Endothelial cell of umbilical vein (primary cell): ENCODE data around the gene HIRA. TPM values are rescaled to one million over a fixed set of nuclear protein-coding genes. Genes with fewer than 3 reads are reported as not detected.

Experiments used
- BruUV-seq: library from RNA; stranded (reverse); fragments of 400-500 nt; replicated peaks from 2 replicates; lab custom pipeline; 2021; lab: Mats Ljungman, UMichigan
- CTCF ChIA-PET: fragments of 300-600, 350-600 bp; sonication (Branson Sonifier 250); formaldehyde crosslinking; loops from one replicate; lab custom pipeline; 2021; ENCODE audit warnings: antibody characterized with exemption, inconsistent platforms; lab: Charles Lee
- POLR2A ChIA-PET: fragments of 300-600, 350-600 bp; sonication (Branson Sonifier 250); formaldehyde crosslinking; loops from one replicate; lab custom pipeline; 2021; ENCODE audit warnings: antibody characterized with exemption, inconsistent platforms; lab: Charles Lee
- DNase-seq: peaks from one replicate; pipeline ENCODE4 v3.0.0-alpha.2; 2011; ENCODE audit warnings: low read depth, low spot score
- FAIRE-seq: peaks from 2 replicates; lab custom pipeline; 2011; peaks lifted over from hg19 to GRCh38; lab: Jason Lieb, UNC
- H2AFZ ChIP-seq: 2 replicates; pipeline ENCODE4 v1.6.0; 2012; ENCODE audit warnings: low read depth, low read length, control low read depth, inconsistent platforms
- H3K27ac ChIP-seq: 2 replicates; pipeline ENCODE4 v1.5.1; 2011; ENCODE audit warnings: low read depth, mild to moderate bottlenecking, control low read depth, low read length, moderate library complexity; ENCODE audit not compliant: insufficient read depth
- H3K27me3 ChIP-seq, 2 experiments: 2 replicates each; pipeline versions ENCODE4 v1.6.0 to v1.6.1; 2011; ENCODE audit warnings: low read length in 2 of 2, mixed read lengths in 1 of 2; ENCODE audit not compliant: control insufficient read depth in 2 of 2, insufficient read depth in 2 of 2
- H3K36me3 ChIP-seq, 2 experiments: 2 replicates in 1 of 2; 3 replicates in 1 of 2; pipeline ENCODE4 v1.5.1; 2011; ENCODE audit warnings: low read length in 2 of 2, mild to moderate bottlenecking in 1 of 2, moderate library complexity in 1 of 2; ENCODE audit not compliant: control insufficient read depth in 2 of 2, insufficient read depth in 2 of 2; ENCODE audit errors: extremely low read depth in 1 of 2
- H3K4me1 ChIP-seq: 3 replicates; pipeline ENCODE4 v1.5.1; 2011; ENCODE audit warnings: mild to moderate bottlenecking, low read length; ENCODE audit not compliant: control insufficient read depth, insufficient read depth; ENCODE audit errors: extremely low read depth
- H3K4me2 ChIP-seq: 2 replicates; pipeline ENCODE4 v1.6.1; 2011; ENCODE audit warnings: low read length, control low read depth, mixed read lengths; ENCODE audit not compliant: insufficient read depth
- H3K4me3 ChIP-seq, 3 experiments: fragments of 200-600 bp in 1 of 3; sonication (generic), shearing (Covaris generic) in 1 of 3; replicated peaks in 1 of 3; 2 replicates each; pipeline ENCODE4 v1.5.1; 2011 to 2016; ENCODE audit warnings: control low read depth in 3 of 3, low read length in 3 of 3, mild to moderate bottlenecking in 2 of 3, inconsistent platforms in 1 of 3, low read depth in 1 of 3, moderate library complexity in 1 of 3; ENCODE audit not compliant: insufficient read depth in 1 of 3
- H3K79me2 ChIP-seq: 2 replicates; pipeline ENCODE4 v1.6.0; 2012; ENCODE audit warnings: low read length, inconsistent platforms; ENCODE audit not compliant: control insufficient read depth, insufficient read depth
- H3K9ac ChIP-seq: replicated peaks from 2 replicates; pipeline ENCODE3; 2011; ENCODE audit warnings: low read length, control low read depth; ENCODE audit not compliant: insufficient read depth; ENCODE audit errors: extremely low read depth
- H3K9me1 ChIP-seq: replicated peaks from 3 replicates; pipeline ENCODE4 v1.6.0; 2011; ENCODE audit warnings: mild to moderate bottlenecking, low read length; ENCODE audit not compliant: control insufficient read depth, insufficient read depth; ENCODE audit errors: extremely low read depth
- H3K9me3 ChIP-seq: replicated peaks from 2 replicates; pipeline ENCODE4 v1.5.1; 2012; ENCODE audit warnings: low read length, inconsistent platforms; ENCODE audit not compliant: control insufficient read depth, insufficient read depth
- H4K20me1 ChIP-seq: replicated peaks from 2 replicates; pipeline ENCODE3; 2011; ENCODE audit warnings: mild to moderate bottlenecking, low read length; ENCODE audit not compliant: control insufficient read depth, insufficient read depth; ENCODE audit errors: extremely low read depth
- EZH2 ChIP-seq: IDR thresholded peaks from 2 replicates; pipeline ENCODE4 v1.6.1; 2012; ENCODE audit warnings: borderline replicate concordance, low read depth, mild to moderate bottlenecking, moderate library complexity, low read length, inconsistent platforms; ENCODE audit not compliant: severe bottlenecking
- FOS ChIP-seq: IDR thresholded peaks from 2 replicates; pipeline ENCODE4 v1.6.1; 2011; ENCODE audit warnings: mild to moderate bottlenecking, low read length, moderate library complexity, borderline replicate concordance; ENCODE audit not compliant: insufficient read depth
- GATA2 ChIP-seq: IDR thresholded peaks from 2 replicates; pipeline ENCODE4 v1.7.0; 2011; ENCODE audit warnings: low read depth, mild to moderate bottlenecking, moderate library complexity, mixed read lengths, low read length; ENCODE audit not compliant: insufficient read length, insufficient read depth
- JUN ChIP-seq: IDR thresholded peaks from 2 replicates; pipeline ENCODE4 v1.6.1; 2011; ENCODE audit warnings: borderline replicate concordance, low read depth; ENCODE audit not compliant: insufficient read length, insufficient read depth
- MYC ChIP-seq: IDR thresholded peaks from one replicate; pipeline ENCODE4 v1.6.1; 2011; ENCODE audit warnings: mild to moderate bottlenecking, low read depth, low read length
- POLR2A ChIP-seq: IDR thresholded peaks from 2 replicates; pipeline ENCODE4 v1.6.1; 2012; ENCODE audit warnings: low read depth, mild to moderate bottlenecking, control low read depth, low read length
- POLR2AphosphoS5 ChIP-seq: IDR thresholded peaks from 2 replicates; pipeline ENCODE4 v1.6.1; 2012; ENCODE audit warnings: low read depth, mild to moderate bottlenecking, control low read depth, low read length, moderate library complexity; ENCODE audit not compliant: insufficient read depth
- dilution Hi-C: fragments of 300-500 bp; cut with MboI; formaldehyde crosslinking; loops from one replicate; pipeline ENCODE4 v1.15.0; 2019; ENCODE audit warnings: low sequenced_read_pairs; ENCODE audit not compliant: extremely low pct_ligation_motif_present
- intact Hi-C: fragments of 100-400 bp; cut with micrococcal nuclease; formaldehyde crosslinking; loops from one replicate; pipeline ENCODE4 v1.10.0; 2022
- polyA plus RNA-seq, 4 experiments: library from polyadenylated mRNA; depleted of rRNA in 3 of 4; stranded (reverse) in 3 of 4; unstranded in 1 of 4; fragments of >200 nt; gene quantifications; 2 replicates each; pipeline versions ENCODE4 v1.2.1 to v1.2.3, GENCODE V29; 2011 to 2012; ENCODE audit warnings: missing spikeins in 1 of 4
- total RNA-seq: library from RNA; stranded (reverse); gene quantifications from 2 replicates; pipeline ENCODE4 v1.2.3, GENCODE V29; 2021
- TF ChIP-seq, protein P1 (sequence below), 2 donors: IDR thresholded peaks; 1 replicate in 1 of 2; 2 replicates in 1 of 2; pipeline ENCODE4 v1.5.1; 2011; ENCODE audit warnings: low read length in 2 of 2, mild to moderate bottlenecking in 2 of 2, moderate library complexity in 2 of 2, control low read depth in 1 of 2, inconsistent platforms in 1 of 2, low read depth in 1 of 2; ENCODE audit not compliant: insufficient read depth in 1 of 2; ENCODE audit errors: extremely low read depth in 1 of 2
- TF ChIP-seq, protein P2 (sequence below): IDR thresholded peaks from 2 replicates; pipeline ENCODE4 v1.6.1; 2011; ENCODE audit not compliant: insufficient read depth, insufficient read length

HIRA gene
- total and polyA plus RNA-seq, 2 donors (not counting 3 experiments of a cell fraction or from before 2014, with no cell fraction given), result 17.3 to 27.7 TPM

DNA sequence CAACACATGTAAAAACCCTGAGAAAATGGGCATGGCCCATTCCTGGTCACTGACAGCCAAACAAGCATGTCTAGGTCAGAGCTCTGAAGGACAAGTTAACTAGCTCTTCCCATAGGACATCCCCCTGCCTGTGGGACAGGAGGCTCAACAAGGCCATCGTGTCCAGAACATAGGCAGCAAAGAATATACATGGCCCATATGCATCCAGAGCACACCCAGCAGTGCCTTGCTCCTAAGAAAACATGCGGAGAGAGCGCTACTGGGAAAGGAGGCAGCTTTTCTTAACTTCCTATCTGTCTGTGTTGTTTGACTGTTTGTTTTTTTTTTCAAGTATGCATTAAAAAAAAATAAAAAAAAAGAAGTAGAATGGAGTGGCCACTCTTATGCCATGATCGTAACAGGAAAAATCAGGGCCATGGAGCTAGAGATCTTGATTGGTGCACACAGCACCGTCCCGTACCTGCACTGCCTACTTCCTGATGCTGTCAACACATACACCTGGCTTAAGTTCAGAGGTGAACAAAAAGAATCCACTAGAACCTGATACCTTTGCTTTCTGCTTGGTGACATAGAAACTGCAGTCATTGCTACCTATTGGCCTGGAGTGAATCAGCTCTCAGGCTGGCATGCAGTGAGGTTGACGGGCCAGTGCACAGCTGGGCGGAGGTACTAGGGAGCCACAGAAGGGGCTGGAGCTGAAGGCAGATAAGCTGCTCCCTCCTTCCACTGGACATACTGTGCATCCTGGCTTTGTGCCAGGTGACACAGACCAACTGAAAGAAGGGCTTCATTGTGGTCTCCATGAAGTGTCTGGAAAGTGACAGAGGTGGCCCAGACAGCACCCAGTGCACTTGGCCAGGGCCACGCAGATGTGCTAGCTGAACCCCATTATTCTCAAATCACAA lies 35.6 kb upstream of the HIRA start:
- dilution Hi-C loops, result no loop called here
- TF ChIP-seq, protein P1, sequence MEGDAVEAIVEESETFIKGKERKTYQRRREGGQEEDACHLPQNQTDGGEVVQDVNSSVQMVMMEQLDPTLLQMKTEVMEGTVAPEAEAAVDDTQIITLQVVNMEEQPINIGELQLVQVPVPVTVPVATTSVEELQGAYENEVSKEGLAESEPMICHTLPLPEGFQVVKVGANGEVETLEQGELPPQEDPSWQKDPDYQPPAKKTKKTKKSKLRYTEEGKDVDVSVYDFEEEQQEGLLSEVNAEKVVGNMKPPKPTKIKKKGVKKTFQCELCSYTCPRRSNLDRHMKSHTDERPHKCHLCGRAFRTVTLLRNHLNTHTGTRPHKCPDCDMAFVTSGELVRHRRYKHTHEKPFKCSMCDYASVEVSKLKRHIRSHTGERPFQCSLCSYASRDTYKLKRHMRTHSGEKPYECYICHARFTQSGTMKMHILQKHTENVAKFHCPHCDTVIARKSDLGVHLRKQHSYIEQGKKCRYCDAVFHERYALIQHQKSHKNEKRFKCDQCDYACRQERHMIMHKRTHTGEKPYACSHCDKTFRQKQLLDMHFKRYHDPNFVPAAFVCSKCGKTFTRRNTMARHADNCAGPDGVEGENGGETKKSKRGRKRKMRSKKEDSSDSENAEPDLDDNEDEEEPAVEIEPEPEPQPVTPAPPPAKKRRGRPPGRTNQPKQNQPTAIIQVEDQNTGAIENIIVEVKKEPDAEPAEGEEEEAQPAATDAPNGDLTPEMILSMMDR (IDR thresholded peaks at IDR 0.05; ENCODE audit: extremely low read depth in 1 of 2, insufficient read depth in 1 of 2, low read depth in 1 of 2, low read length in 2 of 2), result no peak
- TF ChIP-seq GATA2 (no peak), MYC (no peak), POLR2AphosphoS5 (no peak), EZH2 (no peak), FOS (no peak), JUN (no peak), POLR2A (no peak)
- TF ChIP-seq, protein P2, sequence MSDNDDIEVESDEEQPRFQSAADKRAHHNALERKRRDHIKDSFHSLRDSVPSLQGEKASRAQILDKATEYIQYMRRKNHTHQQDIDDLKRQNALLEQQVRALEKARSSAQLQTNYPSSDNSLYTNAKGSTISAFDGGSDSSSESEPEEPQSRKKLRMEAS, result no peak
- Histone ChIP-seq H3K4me3 (no peak overlapping the region), H3K27ac (no peak overlapping the region), H3K4me2 (no peak overlapping the region), H3K27me3 (no peaks in the 10 kb centered on the region), H3K79me2 (peaks cover 6% of the 10 kb centered on the region), H4K20me1 (peaks cover 2% of the 10 kb centered on the region), H3K36me3 (peaks cover 46 to 73% of the 10 kb centered on the region in 2 experiments), H2AFZ (no peak overlapping the region), H3K4me1 (no peaks in the 10 kb centered on the region), H3K9me3 (no peaks in the 10 kb centered on the region), H3K9ac (no peak overlapping the region), H3K9me1 (no peaks in the 10 kb centered on the region)
- FAIRE-seq (no peak), DNase-seq (no peak)
- no TSS peak for BruUV-seq
- CTCF ChIA-PET, result interaction anchor here (3.7 kb wide), 1 partner anchor 11 kb away, joined by 12 read pairs; no protein-coding TSS in a partner anchor
- intact Hi-C loops, result no loop called here
- POLR2A ChIA-PET, result no interaction called here
